ENCODE data around the gene NSRP1.

Gene NSRP1

GRCh38 chr17:30188211-30188939 is 71.8 kb downstream of the NSRP1 start:
- TF ChIP-seq EZH2phosphoT487 (IDR thresholded peaks at IDR 0.05; ENCODE audit: borderline replicate concordance) (no peak), CTCF (conservative IDR thresholded peaks at IDR 0.05; ENCODE audit: low read length) (no peak)
- no peaks in the 10 kb centered on the region for H3K4me1 ChIP-seq (ENCODE audit: insufficient read depth, low read length, poor library complexity, severe bottlenecking)
- H3K4me3 ChIP-seq (ENCODE audit: low read length, poor library complexity, severe bottlenecking), result no peak overlapping the region
- no peak overlapping the region for H2AFZ ChIP-seq (ENCODE audit: low read length)
- no peaks in the 10 kb centered on the region for H4K20me1 ChIP-seq (ENCODE audit: insufficient read depth, low read length, poor library complexity, severe bottlenecking)
- no peaks in the 10 kb centered on the region for H3K27me3 ChIP-seq (ENCODE audit: insufficient read depth, low read length, poor library complexity, severe bottlenecking)
- H3K36me3 ChIP-seq (ENCODE audit: insufficient read depth, low read length), result peaks cover 26% of the 10 kb centered on the region; the same call in 1 of the 2 replicates
- no peaks in the 10 kb centered on the region for H3K9me3 ChIP-seq (ENCODE audit: insufficient read depth, low read depth, low read length)
- no peaks in the 10 kb centered on the region for H3K9me2 ChIP-seq (replicated peaks; ENCODE audit: low read depth, low read length)
- H3K4me2 ChIP-seq (ENCODE audit: low read depth, low read length, poor library complexity, severe bottlenecking), result no peak overlapping the region
- no peaks in the 10 kb centered on the region for H3K79me2 ChIP-seq (ENCODE audit: insufficient read depth, low read length)
- no peak overlapping the region for H3K9ac ChIP-seq (ENCODE audit: low read depth, low read length, poor library complexity, severe bottlenecking)
- H3F3A ChIP-seq (ENCODE audit: low read depth), result no peaks in the 10 kb centered on the region

GRCh38 chr17:30191072-30191471 is 74.5 kb downstream of the NSRP1 start:
- Histone ChIP-seq H3K4me1 (ENCODE audit: insufficient read depth, low read length, poor library complexity, severe bottlenecking) (no peaks in the 10 kb centered on the region), H3K36me3 (ENCODE audit: insufficient read depth, low read length) (no peaks in the 10 kb centered on the region)
- no peak for TF ChIP-seq CTCF (conservative IDR thresholded peaks at IDR 0.05; ENCODE audit: low read length)
- TF ChIP-seq EZH2phosphoT487 (IDR thresholded peaks at IDR 0.05; ENCODE audit: borderline replicate concordance), result no peak

GRCh38 chr17:30196504-30196903 is 79.9 kb downstream of the NSRP1 start:
- Histone ChIP-seq H2AFZ (ENCODE audit: low read length) (peak overlapping the region; percentile 62), H3K27me3 (ENCODE audit: insufficient read depth, low read length, poor library complexity, severe bottlenecking) (no peaks in the 10 kb centered on the region), H3F3A (ENCODE audit: low read depth) (no peaks in the 10 kb centered on the region), H3K9ac (ENCODE audit: low read depth, low read length, poor library complexity, severe bottlenecking) (no peak overlapping the region), H3K9me3 (ENCODE audit: insufficient read depth, low read depth, low read length) (no peaks in the 10 kb centered on the region), H3K4me2 (ENCODE audit: low read depth, low read length, poor library complexity, severe bottlenecking) (no peak overlapping the region), H3K9me2 (replicated peaks; ENCODE audit: low read depth, low read length) (no peaks in the 10 kb centered on the region), H3K79me2 (ENCODE audit: insufficient read depth, low read length) (no peaks in the 10 kb centered on the region), H3K4me3 (ENCODE audit: low read length, poor library complexity, severe bottlenecking) (no peak overlapping the region), H3K4me1 (ENCODE audit: insufficient read depth, low read length, poor library complexity, severe bottlenecking) (no peaks in the 10 kb centered on the region), H4K20me1 (ENCODE audit: insufficient read depth, low read length, poor library complexity, severe bottlenecking) (no peaks in the 10 kb centered on the region), H3K36me3 (ENCODE audit: insufficient read depth, low read length) (no peaks in the 10 kb centered on the region)
- TF ChIP-seq EZH2phosphoT487 (IDR thresholded peaks at IDR 0.05; ENCODE audit: borderline replicate concordance), result no peak
- TF ChIP-seq CTCF (conservative IDR thresholded peaks at IDR 0.05; ENCODE audit: low read length), result no peak

More at GRCh38 chr17:30191072-30191471, 74.5 kb downstream of the NSRP1 start:
- Histone ChIP-seq H3F3A (ENCODE audit: low read depth) (no peaks in the 10 kb centered on the region), H3K4me3 (ENCODE audit: low read length, poor library complexity, severe bottlenecking) (no peak overlapping the region), H2AFZ (ENCODE audit: low read length) (no peak overlapping the region), H4K20me1 (ENCODE audit: insufficient read depth, low read length, poor library complexity, severe bottlenecking) (no peaks in the 10 kb centered on the region), H3K9me2 (replicated peaks; ENCODE audit: low read depth, low read length) (no peaks in the 10 kb centered on the region), H3K27me3 (ENCODE audit: insufficient read depth, low read length, poor library complexity, severe bottlenecking) (no peaks in the 10 kb centered on the region), H3K9ac (ENCODE audit: low read depth, low read length, poor library complexity, severe bottlenecking) (no peak overlapping the region), H3K9me3 (ENCODE audit: insufficient read depth, low read depth, low read length) (no peaks in the 10 kb centered on the region), H3K4me2 (ENCODE audit: low read depth, low read length, poor library complexity, severe bottlenecking) (no peak overlapping the region), H3K79me2 (ENCODE audit: insufficient read depth, low read length) (no peaks in the 10 kb centered on the region)

Data from Loucy (cell line).